Breast epithelium (tissue), 3 donors: ENCODE measurements around the gene ZNF324.

Experiments
- POLR2A ChIP-seq: fragments of 450-650 bp; IDR thresholded peaks from one replicate; pipeline ENCODE4 v1.6.1; 2016; ENCODE audit warnings: antibody characterized with exemption, mild to moderate bottlenecking, moderate library complexity
- TF ChIP-seq, protein P1 (sequence below), 3 donors: fragments of 450-650 bp; IDR thresholded peaks; one replicate each; pipeline ENCODE4 v1.5.1; 2016 to 2017; ENCODE audit warnings: antibody characterized with exemption in 3 of 3, mild to moderate bottlenecking in 3 of 3, moderate library complexity in 3 of 3

DNA sequence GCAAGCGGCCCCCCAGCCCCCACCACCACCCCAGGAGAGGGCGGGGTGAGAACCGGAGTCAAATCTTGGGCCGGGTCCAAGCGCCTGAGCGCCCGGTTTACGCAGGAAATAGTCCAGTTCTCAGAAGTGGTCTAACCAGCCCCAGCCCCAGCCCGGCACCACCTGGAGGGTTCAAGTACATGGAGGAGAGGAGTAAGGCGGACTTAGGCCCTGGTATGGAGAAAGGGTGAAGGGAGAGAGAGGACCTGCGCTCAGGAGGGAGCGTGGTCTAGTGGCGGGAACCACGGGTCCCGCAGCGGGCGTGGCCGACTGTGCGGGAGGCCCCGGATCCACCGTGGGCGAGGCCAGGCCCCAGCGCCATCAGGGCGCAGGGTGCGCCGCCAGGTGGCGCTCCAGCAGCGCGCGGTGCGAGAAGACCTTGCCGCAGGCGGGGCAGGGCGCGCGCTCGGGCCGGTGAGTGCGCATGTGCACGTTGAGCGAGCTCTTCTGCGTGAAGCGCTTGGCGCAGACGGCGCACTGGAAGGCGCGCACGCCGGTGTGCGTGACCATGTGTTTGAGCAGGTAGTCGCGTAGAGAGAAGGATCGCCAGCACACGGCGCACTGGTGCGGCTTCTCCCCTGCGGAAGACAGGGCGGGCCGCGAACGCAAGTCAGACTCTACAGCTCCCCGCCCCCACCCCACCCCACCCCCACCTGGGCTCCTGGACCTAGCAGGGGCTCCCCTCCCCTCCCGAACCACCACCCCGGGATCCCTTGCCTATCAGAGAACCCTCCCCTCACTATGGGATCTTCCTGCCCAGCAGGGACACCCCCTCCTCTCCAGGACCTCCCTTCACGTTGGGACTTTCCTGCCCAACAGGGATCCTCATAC is 47.0 kb downstream of the ZNF324 start:
- TF ChIP-seq, protein P1, sequence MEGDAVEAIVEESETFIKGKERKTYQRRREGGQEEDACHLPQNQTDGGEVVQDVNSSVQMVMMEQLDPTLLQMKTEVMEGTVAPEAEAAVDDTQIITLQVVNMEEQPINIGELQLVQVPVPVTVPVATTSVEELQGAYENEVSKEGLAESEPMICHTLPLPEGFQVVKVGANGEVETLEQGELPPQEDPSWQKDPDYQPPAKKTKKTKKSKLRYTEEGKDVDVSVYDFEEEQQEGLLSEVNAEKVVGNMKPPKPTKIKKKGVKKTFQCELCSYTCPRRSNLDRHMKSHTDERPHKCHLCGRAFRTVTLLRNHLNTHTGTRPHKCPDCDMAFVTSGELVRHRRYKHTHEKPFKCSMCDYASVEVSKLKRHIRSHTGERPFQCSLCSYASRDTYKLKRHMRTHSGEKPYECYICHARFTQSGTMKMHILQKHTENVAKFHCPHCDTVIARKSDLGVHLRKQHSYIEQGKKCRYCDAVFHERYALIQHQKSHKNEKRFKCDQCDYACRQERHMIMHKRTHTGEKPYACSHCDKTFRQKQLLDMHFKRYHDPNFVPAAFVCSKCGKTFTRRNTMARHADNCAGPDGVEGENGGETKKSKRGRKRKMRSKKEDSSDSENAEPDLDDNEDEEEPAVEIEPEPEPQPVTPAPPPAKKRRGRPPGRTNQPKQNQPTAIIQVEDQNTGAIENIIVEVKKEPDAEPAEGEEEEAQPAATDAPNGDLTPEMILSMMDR (IDR thresholded peaks at IDR 0.05), result peak; percentile 71 to 93 (median 74)
- TF ChIP-seq POLR2A, result no peak
